Dermis lymphatic vessel endothelial cell (primary cell): Measurements from ENCODE around the gene ARL9. TPM values are rescaled to one million over a fixed set of nuclear protein-coding genes. Genes with fewer than 3 reads are reported as not detected.

ENCODE experiments used
- total RNA-seq: library from RNA; depleted of rRNA; stranded (reverse); fragments of >200 nt; gene quantifications from 2 replicates; pipeline ENCODE4 v1.2.1, GENCODE V29; 2014

The ARL9 gene, protein sequence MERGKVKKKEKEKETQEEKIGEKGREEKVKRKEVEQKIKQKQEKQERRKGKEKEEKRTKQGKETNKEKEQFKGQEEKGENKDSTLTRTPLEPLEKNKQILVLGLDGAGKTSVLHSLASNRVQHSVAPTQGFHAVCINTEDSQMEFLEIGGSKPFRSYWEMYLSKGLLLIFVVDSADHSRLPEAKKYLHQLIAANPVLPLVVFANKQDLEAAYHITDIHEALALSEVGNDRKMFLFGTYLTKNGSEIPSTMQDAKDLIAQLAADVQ
- total RNA-seq = not detected in 2 replicates

DNA sequence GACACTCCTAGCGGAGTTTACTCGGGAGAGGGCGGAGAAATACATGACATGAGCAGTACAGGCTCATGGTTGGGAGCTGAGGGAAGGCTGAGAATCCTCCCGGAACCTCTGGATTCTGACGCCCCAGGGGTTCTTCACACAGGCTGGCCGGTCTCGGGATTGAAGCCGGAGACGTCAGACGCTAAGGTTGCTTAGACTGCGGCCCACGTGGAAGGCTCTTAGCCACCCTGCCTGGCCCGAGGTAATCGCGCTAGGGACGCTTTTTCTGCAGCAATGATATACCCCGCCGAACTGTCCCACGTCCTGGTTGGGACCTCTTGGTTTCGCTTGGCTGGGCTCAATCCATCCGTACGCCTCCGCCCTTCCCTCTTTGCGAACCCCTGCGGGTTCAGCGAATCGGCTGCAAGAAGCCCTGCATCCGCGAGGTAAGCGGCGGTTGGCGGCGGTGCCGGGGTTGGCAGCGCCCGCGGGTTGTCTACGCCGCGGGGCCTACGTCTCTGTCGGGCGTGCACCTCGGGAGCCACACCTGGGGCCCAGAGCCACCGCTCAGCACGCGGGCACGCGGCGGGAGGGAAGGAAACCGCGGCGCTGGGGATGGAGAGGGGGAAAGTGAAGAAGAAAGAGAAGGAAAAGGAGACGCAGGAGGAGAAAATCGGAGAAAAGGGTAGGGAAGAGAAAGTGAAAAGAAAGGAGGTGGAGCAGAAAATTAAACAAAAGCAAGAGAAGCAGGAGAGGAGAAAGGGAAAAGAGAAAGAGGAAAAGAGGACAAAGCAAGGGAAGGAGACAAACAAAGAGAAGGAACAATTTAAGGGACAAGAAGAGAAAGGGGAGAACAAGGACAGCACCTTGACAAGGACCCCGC lies at the start of gene ARL9:
Gene ARL9 (plus strand): TSS at position 523 of the 862 bp plus-strand sequence. CDS start 72 bp downstream, at position 595.

DNA sequence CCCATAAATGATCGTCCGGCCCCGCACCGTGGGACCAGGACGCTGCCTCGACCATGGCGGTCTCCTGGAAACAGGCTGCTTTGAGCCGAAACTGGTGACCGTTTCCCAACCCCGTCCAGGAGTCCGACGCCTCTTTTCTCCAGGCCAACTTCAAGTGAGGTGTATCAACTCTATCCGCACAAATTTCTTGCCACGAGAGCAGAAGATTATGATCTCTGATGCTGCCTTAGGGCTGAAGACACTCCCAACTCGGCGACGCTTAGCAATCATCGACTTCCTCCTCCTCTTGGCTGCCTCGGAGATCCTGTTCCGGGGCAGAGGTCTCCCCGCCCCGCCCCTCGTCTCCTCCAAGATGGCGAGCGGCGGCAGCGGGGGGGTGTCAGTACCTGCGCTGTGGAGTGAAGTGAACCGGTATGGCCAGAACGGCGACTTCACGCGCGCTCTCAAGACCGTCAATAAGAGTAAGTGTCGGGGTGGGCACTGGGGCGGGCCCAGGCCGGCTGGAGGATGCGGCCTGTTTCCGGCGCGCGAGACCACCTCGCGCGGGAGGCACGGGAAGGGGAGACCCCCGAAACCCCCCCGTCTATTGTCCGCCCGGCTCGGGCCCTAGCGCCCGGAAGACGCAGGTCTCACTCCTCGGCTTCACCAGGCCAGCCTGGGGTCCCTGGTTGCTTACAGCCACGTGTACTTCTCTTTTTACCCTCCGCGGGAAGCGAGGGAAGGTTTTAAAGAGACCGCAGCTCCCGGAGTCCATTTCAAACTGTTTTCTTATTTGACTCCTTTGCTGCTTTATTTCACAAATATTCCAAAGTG lies 38.1 kb upstream of the ARL9 start, which contains the start of gene SRP72:
Gene SRP72 (plus strand): TSS at position 334 of the 813 bp plus-strand sequence. CDS start 19 bp downstream, at position 353.

Other genes starting within 250 kb of the ARL9 start
- gene AASDH, start 118.3 kb upstream of the ARL9 start, total RNA-seq = 9.4 and 14.0 TPM in 2 replicates
- gene PPAT, start 70.2 kb upstream of the ARL9 start, total RNA-seq = 7.2 and 16.9 TPM in 2 replicates
- 17.1 and 27.3 TPM in 2 replicates for gene PAICS, start 69.5 kb upstream of the ARL9 start, total RNA-seq
- 71.7 and 110 TPM in 2 replicates for gene SRP72, start 38.2 kb upstream of the ARL9 start, total RNA-seq
- 0.34 TPM in 1 of 2 replicates, not detected in the other for gene HOPX, start 175.5 kb downstream of the ARL9 start, total RNA-seq